Astrocyte (in vitro differentiated cells and primary cell): ENCODE measurements around the gene DLK2.

ENCODE experiments used
- EZH2 ChIP-seq: IDR thresholded peaks from 2 replicates; pipeline ENCODE4 v1.6.1; 2012; ENCODE audit warnings: mild to moderate bottlenecking, low read length, inconsistent platforms; ENCODE audit not compliant: insufficient read depth
- TF ChIP-seq, protein P1 (sequence below): IDR thresholded peaks from 2 replicates; pipeline ENCODE4 v1.5.1; 2011; ENCODE audit warnings: low read depth, mild to moderate bottlenecking, inconsistent platforms, low read length, moderate library complexity; ENCODE audit not compliant: insufficient read depth

DNA sequence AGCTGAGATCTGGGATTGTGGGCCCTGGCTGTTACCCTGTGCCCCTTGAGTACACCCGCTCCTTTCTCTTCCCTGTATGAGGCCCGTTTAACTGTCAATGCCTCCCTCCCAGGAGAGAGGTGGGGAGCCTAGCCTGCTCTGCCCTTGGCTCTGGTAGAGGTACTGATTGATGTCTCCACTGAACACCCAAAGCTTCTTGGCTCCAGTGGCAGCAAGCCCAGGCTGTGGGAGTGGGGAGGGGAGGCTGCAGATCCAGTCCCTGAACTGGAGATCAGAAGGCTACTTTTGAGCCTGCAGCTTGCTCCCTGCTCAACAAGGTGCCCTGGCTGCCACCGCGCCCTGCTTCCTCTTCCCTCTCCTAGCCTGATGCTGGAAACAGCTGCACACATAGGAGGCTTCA lies 47.3 kb upstream of the DLK2 start:
- TF ChIP-seq, protein P1, sequence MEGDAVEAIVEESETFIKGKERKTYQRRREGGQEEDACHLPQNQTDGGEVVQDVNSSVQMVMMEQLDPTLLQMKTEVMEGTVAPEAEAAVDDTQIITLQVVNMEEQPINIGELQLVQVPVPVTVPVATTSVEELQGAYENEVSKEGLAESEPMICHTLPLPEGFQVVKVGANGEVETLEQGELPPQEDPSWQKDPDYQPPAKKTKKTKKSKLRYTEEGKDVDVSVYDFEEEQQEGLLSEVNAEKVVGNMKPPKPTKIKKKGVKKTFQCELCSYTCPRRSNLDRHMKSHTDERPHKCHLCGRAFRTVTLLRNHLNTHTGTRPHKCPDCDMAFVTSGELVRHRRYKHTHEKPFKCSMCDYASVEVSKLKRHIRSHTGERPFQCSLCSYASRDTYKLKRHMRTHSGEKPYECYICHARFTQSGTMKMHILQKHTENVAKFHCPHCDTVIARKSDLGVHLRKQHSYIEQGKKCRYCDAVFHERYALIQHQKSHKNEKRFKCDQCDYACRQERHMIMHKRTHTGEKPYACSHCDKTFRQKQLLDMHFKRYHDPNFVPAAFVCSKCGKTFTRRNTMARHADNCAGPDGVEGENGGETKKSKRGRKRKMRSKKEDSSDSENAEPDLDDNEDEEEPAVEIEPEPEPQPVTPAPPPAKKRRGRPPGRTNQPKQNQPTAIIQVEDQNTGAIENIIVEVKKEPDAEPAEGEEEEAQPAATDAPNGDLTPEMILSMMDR, result no peak
- TF ChIP-seq EZH2, result no peak
